CD4-positive, alpha-beta T cell (primary cell): ENCODE results near the gene NCAM2. TPM values are rescaled to one million over a fixed set of nuclear protein-coding genes. Genes with fewer than 3 reads are reported as not detected.

Source experiments
- ATAC-seq: fragments of 200-7000 bp; cut with Tn5 transposase; one replicate; pipeline ENCODE4 v1.10.0; 2022; ENCODE audit warnings: mild to moderate bottlenecking; ENCODE audit not compliant: poor library complexity
- CTCF ChIA-PET: fragments of 350-600 bp; sonication (Branson Sonifier 250); formaldehyde crosslinking; loops from one replicate; lab custom pipeline; 2021; ENCODE audit warnings: antibody characterized with exemption, inconsistent platforms; lab: Charles Lee
- POLR2A ChIA-PET: fragments of 350-600 bp; sonication (Branson Sonifier 250); formaldehyde crosslinking; loops from one replicate; lab custom pipeline; 2021; ENCODE audit warnings: antibody characterized with exemption, inconsistent platforms; lab: Charles Lee
- DNase-seq, 14 experiments: peaks; one replicate each; pipeline ENCODE4 v3.0.0-alpha.2; 2013 to 2020; ENCODE audit warnings: mixed read lengths in 2 of 14
- H3K27ac ChIP-seq, 2 donors: one replicate each; pipeline versions ENCODE4 v1.5.1 to v1.7.0; 2013; ENCODE audit warnings: low read length in 2 of 2, low read depth in 1 of 2, mild to moderate bottlenecking in 1 of 2
- H3K27me3 ChIP-seq, 2 experiments: 1 replicate in 1 of 2; 2 replicates in 1 of 2; pipeline versions ENCODE4 v1.6.1 to v1.7.0; 2013; ENCODE audit warnings: low read length in 2 of 2, control low read depth in 1 of 2, mild to moderate bottlenecking in 1 of 2, moderate library complexity in 1 of 2; ENCODE audit not compliant: insufficient read depth in 2 of 2, control insufficient read depth in 1 of 2
- H3K36me3 ChIP-seq: one replicate; pipeline ENCODE4 v1.6.1; 2013; ENCODE audit warnings: low read length, control low read depth; ENCODE audit not compliant: insufficient read depth
- H3K4me1 ChIP-seq: one replicate; pipeline ENCODE4 v1.6.1; 2013; ENCODE audit warnings: low read length, control low read depth; ENCODE audit not compliant: insufficient read depth
- H3K4me3 ChIP-seq: one replicate; pipeline ENCODE4 v1.5.1; 2013; ENCODE audit warnings: mild to moderate bottlenecking, low read length, moderate library complexity
- H3K9me3 ChIP-seq, 2 experiments: 1 replicate in 1 of 2; 2 replicates in 1 of 2; pipeline versions ENCODE4 v1.6.1 to v1.7.0; 2013; ENCODE audit warnings: low read length in 2 of 2, mild to moderate bottlenecking in 2 of 2, control low read depth in 1 of 2, moderate library complexity in 1 of 2; ENCODE audit not compliant: control insufficient read depth in 1 of 2, insufficient read depth in 1 of 2
- H3K27ac Mint-ChIP-seq: one replicate; pipeline ENCODE4 v1.8.0; 2020; ENCODE audit warnings: mixed read lengths
- H3K27me3 Mint-ChIP-seq: one replicate; pipeline ENCODE4 v1.8.0; 2021; ENCODE audit warnings: mixed read lengths
- H3K36me3 Mint-ChIP-seq: one replicate; pipeline ENCODE4 v1.8.0; 2021; ENCODE audit warnings: low read depth, mixed read lengths
- H3K4me1 Mint-ChIP-seq: one replicate; pipeline ENCODE4 v1.8.0; 2021; ENCODE audit warnings: low read depth, mixed read lengths
- H3K4me3 Mint-ChIP-seq: one replicate; pipeline ENCODE4 v1.8.0; 2020; ENCODE audit warnings: mild to moderate bottlenecking, mixed read lengths
- H3K9me3 Mint-ChIP-seq: one replicate; pipeline ENCODE4 v1.8.0; 2020; ENCODE audit warnings: mixed read lengths
- CTCF ChIP-seq: fragments of 200-600 bp; IDR thresholded peaks from one replicate; pipeline ENCODE4 v1.8.0; 2022; ENCODE audit warnings: antibody characterized with exemption, mild to moderate bottlenecking
- intact Hi-C, 2 experiments: fragments of 100-400 bp; cut with DNase I in 1 of 2; cut with micrococcal nuclease in 1 of 2; formaldehyde crosslinking; loops; one replicate each; pipeline versions ENCODE4 v1.15.1 to v1.9.0; 2023 to 2025; cut with DNase I, micrococcal nuclease
- total RNA-seq, 174 experiments: library from RNA in 2 of 174; stranded (reverse) in 2 of 174; gene quantifications; one replicate each; pipeline ENCODE4 v1.2.3 and lab custom pipeline; 2021 to 2026

The NCAM2 gene
- total RNA-seq, 2 experiments from 2014 or later = not detected

GRCh38 chr21:21158376-21158918, 160.2 kb downstream of the NCAM2 start:
- no peak overlapping the region for H3K27ac Mint-ChIP-seq
- H3K36me3 Mint-ChIP-seq = no peaks in the 10 kb centered on the region
- DNase-seq = no peak
- no peaks in the 10 kb centered on the region for H3K27me3 ChIP-seq
- no peak overlapping the region for H3K4me3 Mint-ChIP-seq
- ChIA-PET CTCF (interaction anchor here (0.9 kb wide), 1 partner anchor 23 kb away, joined by 3 read pairs; no protein-coding TSS in a partner anchor), POLR2A (no interaction called here)
- no peaks in the 10 kb centered on the region for H3K9me3 ChIP-seq
- no peak for ATAC-seq
- no peak overlapping the region for H3K4me3 ChIP-seq
- H3K4me1 ChIP-seq = no peaks in the 10 kb centered on the region
- TF ChIP-seq CTCF = no peak
- no peaks in the 10 kb centered on the region for H3K36me3 ChIP-seq
- intact Hi-C loops = no loop called here
- H3K9me3 Mint-ChIP-seq = no peaks in the 10 kb centered on the region
- no peaks in the 10 kb centered on the region for H3K4me1 Mint-ChIP-seq
- H3K27me3 Mint-ChIP-seq = no peaks in the 10 kb centered on the region
- no peak overlapping the region for H3K27ac ChIP-seq

- ATAC-seq (no peak), DNase-seq (no peak)
- ChIA-PET CTCF (interaction anchor here (0.9 kb wide), 1 partner anchor 22 kb away, joined by 3 read pairs; no protein-coding TSS in a partner anchor), POLR2A (no interaction called here)
- no peak overlapping the region for H3K4me3 Mint-ChIP-seq
- H3K27me3 ChIP-seq = no peaks in the 10 kb centered on the region
- no peaks in the 10 kb centered on the region for H3K36me3 Mint-ChIP-seq
- H3K27ac ChIP-seq = no peak overlapping the region
- intact Hi-C loops = no loop called here
- no peaks in the 10 kb centered on the region for H3K9me3 ChIP-seq
- H3K4me3 ChIP-seq = no peak overlapping the region
- no peaks in the 10 kb centered on the region for H3K4me1 Mint-ChIP-seq
- H3K9me3 Mint-ChIP-seq = no peaks in the 10 kb centered on the region
- no peaks in the 10 kb centered on the region for H3K4me1 ChIP-seq
- no peaks in the 10 kb centered on the region for H3K36me3 ChIP-seq
- TF ChIP-seq CTCF = no peak
- no peak overlapping the region for H3K27ac Mint-ChIP-seq
- H3K27me3 Mint-ChIP-seq = no peaks in the 10 kb centered on the region
Measured at GRCh38 chr21:21159253-21159899, 161.2 kb downstream of the NCAM2 start.

- no peak for ATAC-seq
- intact Hi-C loops = no loop called here
- Histone ChIP-seq H3K4me1 (no peaks in the 10 kb centered on the region), H3K27me3 (no peaks in the 10 kb centered on the region), H3K27ac (no peak overlapping the region), H3K36me3 (no peaks in the 10 kb centered on the region), H3K4me3 (no peak overlapping the region), H3K9me3 (no peaks in the 10 kb centered on the region)
- ChIA-PET POLR2A (no interaction called here), CTCF (no interaction called here)
- H3K9me3 Mint-ChIP-seq = no peaks in the 10 kb centered on the region
- no peaks in the 10 kb centered on the region for H3K36me3 Mint-ChIP-seq
- no peaks in the 10 kb centered on the region for H3K4me1 Mint-ChIP-seq
- no peak for TF ChIP-seq CTCF
- no peaks in the 10 kb centered on the region for H3K27me3 Mint-ChIP-seq
- no peak overlapping the region for H3K27ac Mint-ChIP-seq
- H3K4me3 Mint-ChIP-seq = no peak overlapping the region
- no peak for DNase-seq
Measured at GRCh38 chr21:21162786-21163185, 164.6 kb downstream of the NCAM2 start.
